A673 (cell line): Measurements from ENCODE around the gene TMEM74B.

Source experiments
- EZH2 ChIP-seq: fragments of 200-600 bp; sonication (generic); IDR thresholded peaks from 2 replicates; pipeline ENCODE4 v1.6.1; 2017; ENCODE audit warnings: borderline replicate concordance, low read depth, mild to moderate bottlenecking, mixed read lengths, antibody characterized with exemption, low read length; ENCODE audit not compliant: poor library complexity, severe bottlenecking
- TF ChIP-seq, protein P1 (sequence below): fragments of 300-800, 200-600 bp; sonication (generic); conservative IDR thresholded peaks from 2 replicates; pipeline ENCODE4 v1.5.1; 2017; ENCODE audit warnings: low read depth, mild to moderate bottlenecking, antibody characterized with exemption, low read length, moderate library complexity, mixed read lengths

DNA sequence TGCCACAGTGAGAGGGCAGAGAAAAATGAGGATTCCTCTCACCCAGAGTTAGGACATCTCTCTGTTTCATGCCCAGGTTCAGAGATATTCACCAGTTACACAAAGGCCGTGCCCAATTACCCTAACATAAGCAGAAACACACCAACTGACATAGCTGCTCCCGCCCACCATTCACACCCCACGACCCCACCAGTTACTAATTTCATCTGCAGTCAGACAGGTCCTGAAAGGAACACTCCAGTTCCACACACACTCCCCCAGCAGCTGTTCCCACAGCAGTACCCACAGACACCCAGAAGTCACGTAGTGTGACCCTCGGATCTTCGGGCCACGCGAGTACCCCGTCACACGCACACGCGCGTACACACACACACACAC lies 532 bp downstream of the TMEM74B start:
- TF ChIP-seq, protein P1, sequence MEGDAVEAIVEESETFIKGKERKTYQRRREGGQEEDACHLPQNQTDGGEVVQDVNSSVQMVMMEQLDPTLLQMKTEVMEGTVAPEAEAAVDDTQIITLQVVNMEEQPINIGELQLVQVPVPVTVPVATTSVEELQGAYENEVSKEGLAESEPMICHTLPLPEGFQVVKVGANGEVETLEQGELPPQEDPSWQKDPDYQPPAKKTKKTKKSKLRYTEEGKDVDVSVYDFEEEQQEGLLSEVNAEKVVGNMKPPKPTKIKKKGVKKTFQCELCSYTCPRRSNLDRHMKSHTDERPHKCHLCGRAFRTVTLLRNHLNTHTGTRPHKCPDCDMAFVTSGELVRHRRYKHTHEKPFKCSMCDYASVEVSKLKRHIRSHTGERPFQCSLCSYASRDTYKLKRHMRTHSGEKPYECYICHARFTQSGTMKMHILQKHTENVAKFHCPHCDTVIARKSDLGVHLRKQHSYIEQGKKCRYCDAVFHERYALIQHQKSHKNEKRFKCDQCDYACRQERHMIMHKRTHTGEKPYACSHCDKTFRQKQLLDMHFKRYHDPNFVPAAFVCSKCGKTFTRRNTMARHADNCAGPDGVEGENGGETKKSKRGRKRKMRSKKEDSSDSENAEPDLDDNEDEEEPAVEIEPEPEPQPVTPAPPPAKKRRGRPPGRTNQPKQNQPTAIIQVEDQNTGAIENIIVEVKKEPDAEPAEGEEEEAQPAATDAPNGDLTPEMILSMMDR = no peak
- TF ChIP-seq EZH2 = no peak
